Hepatocyte (in vitro differentiated cells): ENCODE data around the gene TPPP3.

Experiments used
- EZH2phosphoT487 ChIP-seq: fragments of 200-600 bp; sonication (generic); IDR thresholded peaks from one replicate; pipeline ENCODE4 v1.6.1; 2018; ENCODE audit warnings: antibody characterized with exemption, mild to moderate bottlenecking, low read depth, moderate library complexity; ENCODE audit not compliant: unreplicated experiment, severe bottlenecking
- TF ChIP-seq, protein P1 (sequence below): fragments of 200-600 bp; sonication (generic); IDR thresholded peaks from 2 replicates; pipeline ENCODE4 v1.5.1; 2016; ENCODE audit warnings: antibody characterized with exemption, mild to moderate bottlenecking; ENCODE audit not compliant: poor library complexity

GRCh38 chr16:67395105-67395457 is 1.8 kb upstream of the TPPP3 start:
- TF ChIP-seq EZH2phosphoT487, result no peak
- TF ChIP-seq, protein P1, sequence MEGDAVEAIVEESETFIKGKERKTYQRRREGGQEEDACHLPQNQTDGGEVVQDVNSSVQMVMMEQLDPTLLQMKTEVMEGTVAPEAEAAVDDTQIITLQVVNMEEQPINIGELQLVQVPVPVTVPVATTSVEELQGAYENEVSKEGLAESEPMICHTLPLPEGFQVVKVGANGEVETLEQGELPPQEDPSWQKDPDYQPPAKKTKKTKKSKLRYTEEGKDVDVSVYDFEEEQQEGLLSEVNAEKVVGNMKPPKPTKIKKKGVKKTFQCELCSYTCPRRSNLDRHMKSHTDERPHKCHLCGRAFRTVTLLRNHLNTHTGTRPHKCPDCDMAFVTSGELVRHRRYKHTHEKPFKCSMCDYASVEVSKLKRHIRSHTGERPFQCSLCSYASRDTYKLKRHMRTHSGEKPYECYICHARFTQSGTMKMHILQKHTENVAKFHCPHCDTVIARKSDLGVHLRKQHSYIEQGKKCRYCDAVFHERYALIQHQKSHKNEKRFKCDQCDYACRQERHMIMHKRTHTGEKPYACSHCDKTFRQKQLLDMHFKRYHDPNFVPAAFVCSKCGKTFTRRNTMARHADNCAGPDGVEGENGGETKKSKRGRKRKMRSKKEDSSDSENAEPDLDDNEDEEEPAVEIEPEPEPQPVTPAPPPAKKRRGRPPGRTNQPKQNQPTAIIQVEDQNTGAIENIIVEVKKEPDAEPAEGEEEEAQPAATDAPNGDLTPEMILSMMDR, result no peak
